HG03520 (cell line): ENCODE results near the gene SERPINB6.
"Not testable (repeated sequence)": the region's sequence is repeated elsewhere in the genome, so short reads cannot be mapped to it uniquely, and the experiment has no call there.

Source experiments
- ATAC-seq: cut with Tn5 transposase; IDR thresholded peaks from one replicate; pipeline ENCODE4 v1.9.1; 2021; ENCODE audit warnings: mild to moderate bottlenecking, moderate library complexity; ENCODE audit not compliant: unreplicated experiment

SERPINB6 gene

GRCh38 chr6:2940010-2940850 is 31.1 kb downstream of the SERPINB6 start:
- peak; percentile 79 for ATAC-seq

DNA sequence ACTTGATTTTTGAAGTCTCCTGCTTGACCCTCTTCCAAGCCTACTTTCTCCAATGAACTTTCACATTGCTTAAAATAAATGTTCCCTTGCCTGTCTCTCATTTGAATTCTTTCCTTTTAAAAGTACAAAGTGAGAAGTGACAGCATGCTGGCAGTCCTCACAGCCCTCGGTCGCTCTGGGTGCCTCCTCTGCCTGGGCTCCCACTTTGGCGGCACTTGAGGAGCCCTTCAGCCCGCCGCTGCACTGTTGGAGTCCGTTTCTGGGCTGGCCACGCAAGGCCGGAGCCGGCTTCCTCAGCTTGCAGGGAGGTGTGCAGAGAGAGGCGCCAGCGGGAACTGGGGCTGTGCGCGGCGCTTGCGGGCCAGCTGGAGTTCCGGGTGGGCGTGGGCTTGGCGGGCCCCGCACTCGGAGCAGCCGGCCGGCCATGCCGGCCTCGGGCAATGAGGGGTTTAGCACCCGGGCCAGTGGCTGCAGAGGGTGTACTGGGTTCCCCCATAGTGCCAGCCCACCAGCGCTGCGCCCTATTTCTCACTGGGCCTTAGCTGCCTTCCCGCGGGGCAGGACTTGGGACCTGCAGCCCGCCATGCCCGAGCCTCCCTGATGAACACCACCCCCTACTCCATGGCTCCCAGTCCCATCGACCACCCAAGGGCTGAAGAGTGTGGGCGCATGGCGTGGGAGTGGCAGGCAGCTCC is 31.9 kb downstream of the SERPINB6 start:
- ATAC-seq, result no peak

- ATAC-seq, result no peak
Measured at GRCh38 chr6:2938632-2939083, 32.7 kb downstream of the SERPINB6 start.

DNA sequence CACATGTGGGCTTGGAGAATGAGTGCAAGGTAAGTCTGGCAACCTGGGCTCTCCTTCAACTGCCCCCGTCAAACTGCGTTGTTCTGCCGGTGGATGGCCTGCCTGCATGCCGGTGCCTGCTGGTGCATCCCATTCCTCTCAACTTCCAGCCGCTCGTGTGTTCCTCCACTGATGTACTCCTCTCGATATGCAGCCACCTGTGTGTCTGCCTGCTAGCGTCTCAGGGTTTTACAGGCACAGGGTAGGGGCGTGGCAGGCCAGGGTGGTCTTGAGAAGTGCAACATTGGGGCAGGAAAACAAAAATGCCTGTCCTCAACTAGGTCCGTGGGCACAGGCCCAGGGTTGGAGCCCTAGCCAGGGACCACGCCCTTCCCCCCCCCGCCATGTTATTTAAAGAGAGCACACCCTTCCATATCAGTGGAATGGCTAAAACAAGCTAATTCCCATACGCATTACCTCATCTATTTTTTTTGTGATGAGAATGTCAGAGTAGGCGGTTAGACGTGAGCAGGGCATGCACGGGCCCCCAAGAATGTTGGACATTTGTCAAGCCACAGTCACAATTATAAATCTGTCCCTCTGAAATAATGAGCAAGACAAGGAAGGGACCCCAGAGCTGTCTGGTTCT is 33.2 kb downstream of the SERPINB6 start:
- ATAC-seq, result no peak

DNA sequence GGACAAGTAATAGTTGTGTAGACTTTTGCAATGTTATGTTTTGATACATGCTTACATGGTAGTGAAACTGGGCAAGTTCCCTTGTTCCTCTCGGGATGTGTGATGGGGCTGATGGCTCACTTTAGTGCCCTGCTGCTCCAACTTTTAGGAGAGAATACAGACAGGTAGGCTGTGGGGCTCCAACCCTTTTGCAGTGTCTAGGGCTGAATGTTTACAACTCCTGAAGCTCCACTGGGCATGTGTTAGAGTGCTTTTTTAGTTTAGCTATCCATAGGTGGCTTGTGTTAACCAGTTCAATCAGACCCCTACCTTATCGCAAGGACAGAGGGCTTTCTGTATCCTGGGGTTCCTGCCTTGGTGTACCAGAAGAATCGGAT is 33.8 kb downstream of the SERPINB6 start:
- no peak for ATAC-seq

DNA sequence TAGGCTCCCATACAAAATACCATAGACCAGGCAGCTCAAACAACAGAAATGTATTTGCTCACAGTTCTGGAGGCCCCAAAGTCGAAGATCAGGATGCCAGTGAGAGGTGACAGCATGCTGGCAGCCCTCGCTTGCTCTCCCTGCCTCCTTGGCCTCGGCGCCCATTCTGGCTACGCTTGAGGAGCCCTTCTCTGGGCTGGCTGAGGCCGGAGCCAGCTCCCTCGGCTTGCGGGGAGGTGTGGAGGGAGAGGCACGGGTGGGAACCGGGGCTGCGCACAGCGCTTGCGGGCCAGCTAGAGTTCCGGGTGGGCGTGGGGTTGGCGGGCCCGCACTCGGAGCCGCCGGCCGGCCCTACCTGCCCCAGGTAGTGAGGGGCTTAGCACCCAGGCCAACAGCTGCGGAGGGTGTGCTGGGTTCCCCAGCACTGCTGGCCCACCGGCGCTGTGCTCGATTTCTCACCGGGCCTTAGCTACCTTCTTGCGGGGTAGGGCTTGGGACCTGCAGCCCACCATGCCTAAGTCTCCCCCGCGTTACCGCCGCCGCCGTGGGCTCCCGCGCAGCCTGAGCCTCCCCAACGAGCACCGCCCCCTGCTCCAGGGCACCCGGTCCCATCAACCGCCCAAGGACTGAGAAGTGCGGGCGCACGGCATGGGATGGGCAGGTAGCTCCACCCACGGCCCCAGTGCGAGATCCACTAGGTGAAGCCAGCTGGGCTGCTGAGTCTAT is 35.6 kb downstream of the SERPINB6 start:
- no peak for ATAC-seq

GRCh38 chr6:2934057-2934456 is 37.3 kb downstream of the SERPINB6 start:
- ATAC-seq, result no peak

- ATAC-seq, result not testable (repeated sequence)
Measured at GRCh38 chr6:2932911-2933310, 38.5 kb downstream of the SERPINB6 start.

DNA sequence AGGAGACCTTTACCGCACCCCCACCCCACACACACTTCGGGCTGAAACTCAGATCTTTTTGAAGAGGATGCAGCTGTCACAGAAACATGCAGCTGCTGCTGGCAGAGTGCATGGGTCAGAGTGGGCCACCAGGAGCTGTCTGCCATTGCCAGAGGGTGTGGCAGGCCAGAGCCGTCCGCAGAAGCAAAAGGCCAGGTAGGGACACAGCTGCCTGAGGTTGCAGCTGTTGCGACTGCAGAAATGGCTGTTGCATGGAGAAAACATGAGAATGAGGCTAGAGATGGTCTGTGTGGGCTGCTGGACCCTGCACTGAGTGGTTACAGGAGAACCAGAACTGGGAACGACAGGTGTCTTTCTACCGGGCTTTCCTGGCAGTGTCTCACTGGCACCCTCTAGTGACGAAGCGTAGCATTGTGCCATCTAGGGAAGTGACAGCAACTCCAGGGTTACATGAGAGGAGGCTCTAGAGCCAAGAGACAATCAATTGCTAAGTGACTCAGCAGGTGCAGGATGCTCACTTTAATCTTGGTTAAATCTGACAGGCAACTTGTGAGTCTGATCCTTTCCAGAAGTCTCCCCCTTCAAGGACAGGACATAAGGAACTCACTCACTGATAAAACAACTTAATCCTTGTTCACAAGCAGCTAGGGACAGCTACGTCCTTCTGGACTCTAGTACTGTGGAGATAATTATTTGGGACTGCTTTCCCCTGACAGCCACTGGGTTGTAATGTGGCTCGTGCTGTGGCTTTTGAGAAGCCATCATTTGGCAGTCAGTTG is 39.2 kb downstream of the SERPINB6 start:
- ATAC-seq, result peak; percentile 83

- ATAC-seq, result no peak
Measured at GRCh38 chr6:2931055-2931454, 40.3 kb downstream of the SERPINB6 start.

DNA sequence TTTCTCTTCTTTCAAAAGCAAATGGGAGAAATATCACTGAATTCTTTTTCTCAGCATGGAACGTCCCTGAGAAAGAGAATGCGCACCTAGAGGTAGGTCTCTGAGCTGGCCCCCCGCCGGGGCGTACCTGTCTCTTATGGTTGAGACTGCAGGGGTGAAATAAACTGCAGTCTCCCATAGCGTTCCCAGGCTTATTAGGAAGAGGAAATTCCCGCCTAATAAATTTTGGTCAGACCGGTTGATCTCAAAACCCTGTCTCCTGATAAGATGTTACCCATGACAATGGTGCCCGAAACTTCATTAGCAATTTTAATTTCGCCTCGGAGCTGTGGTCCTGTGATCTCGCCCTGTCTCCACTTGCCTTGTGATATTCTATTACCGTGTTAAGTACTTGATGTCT is 43.4 kb downstream of the SERPINB6 start:
- not testable (repeated sequence) for ATAC-seq

GRCh38 chr6:2925842-2926747 is 45.3 kb downstream of the SERPINB6 start:
- ATAC-seq, result not testable (repeated sequence)

DNA sequence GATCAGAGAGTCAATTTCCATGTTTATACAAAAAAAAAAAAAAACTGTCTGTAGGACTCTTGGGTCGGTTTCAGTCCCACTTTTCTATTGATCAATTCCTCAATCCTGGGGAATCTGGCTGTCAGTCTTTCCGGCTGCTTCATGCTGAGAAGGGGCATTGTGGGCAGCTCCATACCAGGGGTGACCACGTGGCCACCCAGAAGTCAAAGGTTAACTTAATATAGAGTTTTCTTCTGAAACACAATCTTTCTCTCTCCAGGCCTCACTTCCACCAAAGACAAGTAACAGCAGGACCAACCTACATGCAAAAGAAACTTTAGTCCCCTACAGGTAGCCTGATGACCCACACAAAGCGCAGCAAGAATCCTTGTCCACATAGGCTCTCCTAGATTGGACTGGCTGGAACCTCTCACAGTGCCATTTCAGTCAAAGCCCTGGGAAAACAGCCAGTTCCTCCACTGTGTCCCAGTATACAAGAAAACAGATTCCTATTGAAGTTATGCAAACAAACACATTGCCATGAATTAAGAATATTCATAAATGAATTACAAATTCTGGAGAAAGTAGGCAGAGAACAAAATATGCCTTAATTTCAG is 49.7 kb downstream of the SERPINB6 start:
- ATAC-seq, result no peak

DNA sequence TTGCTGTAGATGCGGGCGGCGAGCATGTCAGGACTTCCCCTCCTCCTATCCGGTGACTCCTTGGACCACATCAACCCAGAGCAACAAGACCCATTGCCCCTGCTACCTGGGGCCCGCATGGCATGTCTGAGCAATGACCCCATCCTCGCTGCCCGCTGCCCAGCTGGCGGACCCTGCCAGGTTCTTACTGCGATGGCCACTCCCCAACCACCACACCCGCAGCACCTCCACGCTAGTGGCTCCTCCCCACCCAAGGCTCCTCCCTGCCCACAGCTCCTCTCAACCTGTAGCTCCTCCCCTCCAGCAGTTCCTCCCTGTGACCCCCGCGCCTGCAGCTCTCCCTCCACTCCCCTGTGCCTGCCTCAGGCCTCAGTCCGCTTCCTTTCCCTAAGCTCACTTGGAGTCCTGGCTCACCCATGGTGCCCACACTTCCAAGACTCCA is 50.7 kb downstream of the SERPINB6 start:
- no peak for ATAC-seq

DNA sequence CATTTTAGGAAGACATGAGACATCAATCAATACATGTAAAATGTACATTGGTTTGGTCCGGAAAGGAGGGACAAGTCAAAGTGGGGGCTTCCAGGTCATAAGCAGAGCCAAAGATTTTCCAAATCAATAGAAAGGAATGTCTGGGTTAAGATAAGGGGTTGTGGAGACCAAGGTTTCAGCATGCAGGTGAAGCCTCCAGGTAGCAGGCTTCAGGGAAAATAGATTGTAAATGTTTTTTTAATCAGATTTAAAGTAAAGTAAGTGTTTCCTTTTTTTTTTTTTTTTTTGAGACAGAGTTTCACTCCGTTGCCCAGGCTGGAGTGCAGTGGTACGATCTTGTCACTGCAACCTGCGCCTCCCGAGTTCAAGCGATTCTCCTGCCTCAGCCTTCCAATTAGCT is 51.5 kb downstream of the SERPINB6 start:
- no peak for ATAC-seq

DNA sequence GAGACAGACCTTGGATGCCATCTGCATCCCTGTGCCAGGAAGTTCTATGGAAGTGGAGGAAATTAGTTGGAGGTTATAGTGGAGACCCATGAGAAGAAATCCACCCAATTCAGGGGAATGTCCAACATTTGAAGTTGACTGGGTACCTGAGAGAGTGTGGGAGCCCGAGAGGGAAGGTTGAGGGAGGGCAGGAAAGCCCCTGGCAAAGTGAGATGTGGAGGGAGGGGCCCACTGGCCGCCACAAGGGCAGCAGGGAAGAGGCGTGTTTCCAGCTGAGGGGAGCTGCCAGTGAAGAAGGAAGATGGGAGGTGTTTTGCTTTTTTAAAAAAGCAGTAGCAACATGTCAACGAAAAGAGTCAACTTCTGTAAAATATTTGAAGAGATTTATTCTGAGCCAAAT is 52.0 kb downstream of the SERPINB6 start:
- ATAC-seq, result no peak

DNA sequence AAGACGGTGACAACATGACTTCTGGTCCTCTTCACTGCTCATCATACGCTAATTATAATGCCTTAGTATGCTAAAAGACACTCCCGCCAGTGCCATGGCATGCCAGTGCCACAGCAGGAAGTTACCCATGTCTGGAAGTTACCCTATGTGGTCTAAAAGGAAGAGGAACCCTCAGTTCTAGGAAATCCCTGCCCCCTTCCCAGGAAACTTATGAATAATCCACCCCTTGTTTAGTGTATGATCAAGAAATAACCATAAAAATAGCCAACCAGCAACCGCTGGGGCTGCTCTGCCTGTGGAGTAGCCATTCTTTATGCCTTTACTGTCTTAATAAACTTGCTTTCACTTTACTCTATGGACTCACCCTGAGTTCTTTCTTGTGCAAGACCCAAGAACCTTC is 52.4 kb downstream of the SERPINB6 start:
- no peak for ATAC-seq

DNA sequence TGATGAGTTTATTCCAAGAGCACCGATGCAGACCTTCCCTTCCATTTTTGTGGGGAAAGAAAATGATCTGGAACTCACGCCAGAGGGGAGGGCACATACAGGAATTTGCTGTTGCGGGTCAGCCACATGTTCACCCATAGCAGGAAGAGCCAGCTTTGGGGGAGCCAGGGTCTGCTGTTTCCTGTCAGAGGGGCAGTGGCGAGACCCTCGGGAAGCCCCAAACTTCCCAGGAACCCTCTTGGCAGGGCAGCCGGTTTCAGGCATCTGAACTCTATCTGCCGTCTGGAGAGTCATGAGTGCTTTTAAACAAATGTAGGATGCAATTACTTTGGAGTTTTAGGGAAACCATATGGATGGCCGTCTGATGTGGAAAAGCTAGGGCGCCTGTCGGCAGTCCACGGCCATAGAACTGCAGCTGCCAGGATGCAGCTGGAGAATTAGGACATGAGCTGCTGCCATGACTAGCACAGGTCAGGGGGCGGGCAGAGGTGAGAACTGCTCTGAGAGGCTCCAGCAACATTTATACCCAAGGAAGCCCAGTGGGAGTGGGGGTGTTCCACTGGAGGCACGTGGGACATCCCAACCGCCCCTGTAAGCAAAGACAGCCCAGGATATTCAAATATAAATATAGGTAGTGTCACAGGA is 53.4 kb downstream of the SERPINB6 start:
- ATAC-seq, result no peak
